Upper lobe of left lung (tissue), 6 donors: Measurements from ENCODE around the gene PLXNB3. TPM values are rescaled to one million over a fixed set of nuclear protein-coding genes. Genes with fewer than 3 reads are reported as not detected.

Source experiments
- ATAC-seq, 2 donors: fragments of 200-7000 bp; cut with Tn5 transposase; one replicate each; pipeline ENCODE4 v1.9.1; 2022; ENCODE audit warnings: mild to moderate bottlenecking in 2 of 2, moderate library complexity in 2 of 2; ENCODE audit not compliant: low FRiP score in 2 of 2
- DNase-seq, 2 donors: peaks; one replicate each; pipeline ENCODE4 v3.0.0-alpha.2; 2019 to 2020
- H3K27ac ChIP-seq, 4 donors: fragments of 200-600 bp; sonication (generic); one replicate each; pipeline ENCODE4 v1.5.1; 2016 to 2019
- H3K27me3 ChIP-seq, 4 donors: fragments of 200-600 bp; sonication (generic); one replicate each; pipeline ENCODE4 v1.5.1; 2017 to 2019
- H3K36me3 ChIP-seq, 4 donors: fragments of 200-600 bp; sonication (generic); one replicate each; pipeline ENCODE4 v1.5.1; 2016 to 2019
- H3K4me1 ChIP-seq, 4 donors: fragments of 200-600 bp; sonication (generic); one replicate each; pipeline ENCODE4 v1.5.1; 2018 to 2019
- H3K4me3 ChIP-seq, 4 donors: fragments of 200-600 bp; sonication (generic); one replicate each; pipeline ENCODE4 v1.5.1; 2017 to 2019; ENCODE audit warnings: mild to moderate bottlenecking in 2 of 4, moderate library complexity in 1 of 4
- H3K9me3 ChIP-seq, 4 donors: fragments of 200-600 bp; sonication (generic); one replicate each; pipeline ENCODE4 v1.5.1; 2018 to 2019
- CTCF ChIP-seq, 6 experiments: fragments of 450-650 bp in 4 of 6; fragments of 200-600 bp in 2 of 6; sonication (generic) in 2 of 6; IDR thresholded peaks; one replicate each; pipeline ENCODE4 v1.5.1; 2016 to 2019; ENCODE audit warnings: antibody characterized with exemption in 6 of 6
- EP300 ChIP-seq, 4 donors: sonication (generic); formaldehyde crosslinking; IDR thresholded peaks; one replicate each; pipeline ENCODE4 v1.5.1; 2017; ENCODE audit warnings: antibody characterized with exemption in 4 of 4, control low read depth in 2 of 4
- POLR2A ChIP-seq, 4 donors: fragments of 450-650 bp; IDR thresholded peaks; one replicate each; pipeline ENCODE4 v1.5.1; 2016 to 2017; ENCODE audit warnings: antibody characterized with exemption in 4 of 4, mild to moderate bottlenecking in 2 of 4
- POLR2AphosphoS5 ChIP-seq, 2 donors: sonication (generic); formaldehyde crosslinking; IDR thresholded peaks; one replicate each; pipeline ENCODE4 v1.5.1; 2017; ENCODE audit warnings: antibody characterized with exemption in 2 of 2
- WGBS, 2 donors: methylation state at CpG; one replicate each; pipeline ENCODE4 v1.1.5; 2017 to 2018; 5-methylcytosine and 5-hydroxymethylcytosine counted together
- total RNA-seq, 6 donors: library from RNA; depleted of rRNA in 4 of 6; stranded (reverse); fragments of >200 nt in 4 of 6; gene quantifications; one replicate each; pipeline versions ENCODE4 v1.1.0 to v1.2.1, GENCODE V29; 2016 to 2021
- donor health status: DM: no; HTN: no; CAD: no; lungs with moderate emphysema.
- donor health status: DM: no; HTN: yes; CAD: no; lungs with severe emphysema.

PLXNB3 gene
- total RNA-seq, 6 donors from 2014 or later = 1.3 to 21.0 (median 2.9) TPM

GRCh38 chrX:153794897-153795816 lies 31.1 kb downstream of the PLXNB3 start:
- peak overlapping the region; percentile 91 to 97 (median 92) for H3K27ac ChIP-seq
- H3K36me3 ChIP-seq = peaks cover 0 to 32% (median 12%) of the 10 kb centered on the region in 4 donors
- H3K9me3 ChIP-seq = peaks cover 0 to 36% (median 0%) of the 10 kb centered on the region in 4 donors
- DNase-seq = peak in 1 of 2 donors; percentile 37
- WGBS, 2 donors = 46% methylated on average over 41 of the region's 47 CpGs; no CpG with 5 or more reads in 1 of the 2 donors
- no peaks in the 10 kb centered on the region for H3K27me3 ChIP-seq
- peaks cover 9 to 31% (median 19%) of the 10 kb centered on the region in 4 donors for H3K4me1 ChIP-seq
- peak overlapping the region; percentile 68 to 83 (median 72) for H3K4me3 ChIP-seq
- TF ChIP-seq EP300 (IDR thresholded peaks at IDR 0.05) = no peak
- TF ChIP-seq POLR2AphosphoS5 (IDR thresholded peaks at IDR 0.05) = no peak
- no peak for TF ChIP-seq CTCF (IDR thresholded peaks at IDR 0.05)
- no peak for TF ChIP-seq POLR2A (IDR thresholded peaks at IDR 0.05)
- ATAC-seq = peak in 1 of 2 donors; percentile 1

GRCh38 chrX:153797415-153798015 lies 33.5 kb downstream of the PLXNB3 start:
- DNase-seq (peak in 1 of 2 donors; percentile 8), ATAC-seq (no peak)
- Histone ChIP-seq H3K36me3 (peaks cover 0 to 31% (median 12%) of the 10 kb centered on the region in 4 donors), H3K4me1 (peaks cover 8 to 23% (median 18%) of the 10 kb centered on the region in 4 donors), H3K4me3 (no peak overlapping the region), H3K27me3 (peaks cover 0 to 3% (median 0%) of the 10 kb centered on the region in 4 donors), H3K9me3 (peaks cover 0 to 36% (median 0%) of the 10 kb centered on the region in 4 donors), H3K27ac (no peak overlapping the region)
- 91% methylated on average over 5 to 15 of the region's 15 CpGs for WGBS, 2 donors
- TF ChIP-seq POLR2AphosphoS5 (IDR thresholded peaks at IDR 0.05) = no peak
- TF ChIP-seq CTCF (IDR thresholded peaks at IDR 0.05) = no peak
- no peak for TF ChIP-seq EP300 (IDR thresholded peaks at IDR 0.05)
- no peak for TF ChIP-seq POLR2A (IDR thresholded peaks at IDR 0.05)

- Histone ChIP-seq H3K27me3 (peaks cover 0 to 3% (median 0%) of the 10 kb centered on the region in 4 donors), H3K9me3 (peaks cover 0 to 38% (median 0%) of the 10 kb centered on the region in 4 donors), H3K36me3 (peaks cover 0 to 31% (median 12%) of the 10 kb centered on the region in 4 donors), H3K4me3 (no peak overlapping the region), H3K27ac (no peak overlapping the region), H3K4me1 (peaks cover 0 to 14% (median 10%) of the 10 kb centered on the region in 4 donors)
- no peak for TF ChIP-seq POLR2AphosphoS5 (IDR thresholded peaks at IDR 0.05)
- no peak for TF ChIP-seq CTCF (IDR thresholded peaks at IDR 0.05)
- TF ChIP-seq EP300 (IDR thresholded peaks at IDR 0.05) = no peak
- no peak for TF ChIP-seq POLR2A (IDR thresholded peaks at IDR 0.05)
- 89 to 100% methylated on average over 3 of the region's 5 CpGs for WGBS, 2 donors
- peak in 1 of 2 donors; percentile 9 for DNase-seq
- ATAC-seq = no peak
Observed at GRCh38 chrX:153799326-153799725, 35.3 kb downstream of the PLXNB3 start.

- H3K36me3 ChIP-seq = peaks cover 0 to 31% (median 12%) of the 10 kb centered on the region in 4 donors
- no peak overlapping the region for H3K4me3 ChIP-seq
- peaks cover 0 to 32% (median 0%) of the 10 kb centered on the region in 4 donors for H3K9me3 ChIP-seq
- peak in 1 of 2 donors; percentile 61 for DNase-seq
- H3K4me1 ChIP-seq = peaks cover 0 to 11% (median 9%) of the 10 kb centered on the region in 4 donors
- H3K27me3 ChIP-seq = peaks cover 0 to 3% (median 0%) of the 10 kb centered on the region in 4 donors
- TF ChIP-seq CTCF (IDR thresholded peaks at IDR 0.05) (no peak), EP300 (IDR thresholded peaks at IDR 0.05) (no peak), POLR2AphosphoS5 (IDR thresholded peaks at IDR 0.05) (no peak), POLR2A (IDR thresholded peaks at IDR 0.05) (no peak)
- no peak for ATAC-seq
- H3K27ac ChIP-seq = no peak overlapping the region
- 75% methylated on average over 13 of the region's 16 CpGs; no CpG with 5 or more reads in 1 of the 2 donors for WGBS, 2 donors
Observed at GRCh38 chrX:153800177-153800722, 36.2 kb downstream of the PLXNB3 start.
